Esophagus muscularis mucosa (tissue), 4 donors: ENCODE measurements around the gene MAGI2.

Experiments
- CTCF ChIP-seq, 3 experiments: fragments of 200-600 bp in 2 of 3; fragments of 450-650 bp in 1 of 3; sonication (generic) in 2 of 3; IDR thresholded peaks; one replicate each; pipeline ENCODE4 v1.5.1; 2017 to 2019; ENCODE audit warnings: antibody characterized with exemption in 3 of 3, mild to moderate bottlenecking in 2 of 3, moderate library complexity in 1 of 3
- EP300 ChIP-seq: sonication (generic); formaldehyde crosslinking; IDR thresholded peaks from one replicate; pipeline ENCODE4 v1.6.1; 2017; ENCODE audit warnings: antibody characterized with exemption
- POLR2A ChIP-seq: fragments of 450-650 bp; IDR thresholded peaks from one replicate; pipeline ENCODE4 v1.6.1; 2017; ENCODE audit warnings: antibody characterized with exemption, moderate library complexity, mild to moderate bottlenecking, low read depth
- POLR2AphosphoS5 ChIP-seq, 2 donors: sonication (generic); formaldehyde crosslinking; IDR thresholded peaks; one replicate each; pipeline ENCODE4 v1.6.1; 2017; ENCODE audit warnings: antibody characterized with exemption in 2 of 2

DNA sequence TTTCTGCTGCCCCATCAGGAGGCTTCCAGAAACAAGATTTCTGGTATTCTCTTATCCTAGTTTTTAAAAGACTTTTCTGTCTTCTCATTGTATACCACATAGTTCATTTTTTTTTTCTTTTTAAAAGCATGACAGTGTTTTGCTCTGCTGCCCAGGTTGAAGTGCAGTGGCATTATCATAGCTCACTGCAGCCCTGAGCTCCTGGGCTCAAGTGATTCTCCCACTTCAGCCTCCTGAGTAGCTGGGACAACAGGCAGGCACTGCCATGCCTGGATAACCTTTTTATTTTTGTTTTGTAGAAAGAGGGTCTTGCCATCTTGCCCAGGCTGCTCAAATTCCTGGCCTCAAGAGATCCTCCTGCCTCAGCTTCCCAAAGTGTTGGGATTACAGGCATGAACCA, 757.6 kb downstream of the MAGI2 start:
- TF ChIP-seq CTCF (IDR thresholded peaks at IDR 0.05): no peak
- TF ChIP-seq POLR2A: no peak
- TF ChIP-seq EP300: no peak
- no peak for TF ChIP-seq POLR2AphosphoS5 (IDR thresholded peaks at IDR 0.05)
